GM19467 (cell line): ENCODE results near the gene LRIG1.

Experiments
- ATAC-seq: cut with Tn5 transposase; IDR thresholded peaks from one replicate; pipeline ENCODE4 v1.9.1; 2021; ENCODE audit warnings: mild to moderate bottlenecking, moderate library complexity; ENCODE audit not compliant: unreplicated experiment

Gene LRIG1

DNA sequence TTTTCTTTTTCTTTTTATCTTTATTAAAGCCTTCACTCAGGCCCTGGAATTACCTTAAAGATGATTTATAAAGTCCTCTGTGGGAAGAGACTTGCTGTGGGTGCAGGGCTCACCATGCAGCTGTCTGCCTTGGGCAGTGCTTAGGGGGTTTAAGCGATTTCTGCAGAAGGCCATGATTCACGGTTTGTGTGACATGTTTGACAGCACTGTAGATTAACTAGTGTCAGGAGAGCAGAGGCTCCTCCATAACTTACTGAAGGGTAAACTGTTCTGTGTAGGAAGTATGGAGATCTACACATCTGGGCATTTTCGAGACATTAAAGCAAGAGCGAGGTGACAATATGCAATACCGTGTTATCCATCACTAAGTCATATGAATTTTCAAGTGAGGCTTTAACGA is 137.7 kb downstream of the LRIG1 start:
- ATAC-seq, result no peak

DNA sequence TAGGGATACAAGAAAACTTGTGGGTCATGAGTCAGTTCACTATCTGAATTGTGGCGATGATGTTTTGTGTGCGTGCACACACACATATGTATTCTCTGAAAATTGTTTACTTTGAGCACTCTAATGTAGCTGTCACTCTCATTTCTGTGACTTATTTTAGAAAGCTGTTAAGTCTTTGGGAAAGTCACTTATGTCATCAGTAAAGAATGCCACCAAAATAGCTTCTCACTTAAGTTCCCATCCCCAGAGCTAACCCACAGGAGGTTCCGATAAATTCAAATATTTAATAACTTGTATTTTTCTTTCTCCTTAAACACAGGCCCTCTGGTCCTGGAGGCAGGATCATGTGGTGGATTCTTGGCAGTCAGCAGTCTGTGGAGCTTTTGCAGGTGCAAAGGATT is 138.3 kb downstream of the LRIG1 start:
- no peak for ATAC-seq

DNA sequence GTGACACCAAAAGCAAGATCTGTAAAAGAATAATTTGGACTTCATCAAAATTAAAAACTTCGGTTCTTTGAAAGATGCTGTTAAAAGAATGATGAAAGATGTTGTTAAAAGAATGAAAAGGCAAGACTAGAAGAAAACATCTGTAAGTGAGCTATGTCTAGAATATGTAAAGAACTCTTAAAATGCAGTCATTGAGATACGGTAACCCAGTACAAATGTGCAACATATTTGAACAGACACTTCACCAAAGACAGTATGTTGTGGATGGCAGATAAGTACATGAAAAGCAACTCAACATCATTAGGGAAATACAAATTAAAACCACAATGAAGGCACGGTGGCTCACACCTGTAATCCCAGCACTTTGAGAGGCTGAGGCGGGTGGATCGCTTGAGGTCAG is 139.5 kb downstream of the LRIG1 start:
- ATAC-seq, result no peak

DNA sequence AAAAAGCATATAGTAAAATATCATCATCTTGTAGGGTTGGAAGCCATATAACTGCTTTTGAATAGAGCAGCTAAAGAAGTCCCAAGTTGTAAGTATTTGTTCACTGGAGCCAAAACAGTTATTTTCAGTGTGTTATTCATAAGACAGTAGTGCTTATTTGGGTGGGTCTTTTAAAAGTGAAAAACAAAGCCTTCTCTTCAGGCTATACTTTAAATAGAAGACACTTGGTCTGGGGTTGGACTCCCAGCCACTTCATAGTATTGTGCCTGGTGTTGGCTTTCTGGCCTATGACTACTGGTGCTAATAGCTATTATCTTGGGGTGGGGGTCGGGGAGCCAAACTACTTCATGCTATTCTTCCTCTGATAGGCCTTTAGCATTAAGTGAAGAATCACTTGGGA is 144.8 kb downstream of the LRIG1 start:
- no peak for ATAC-seq

DNA sequence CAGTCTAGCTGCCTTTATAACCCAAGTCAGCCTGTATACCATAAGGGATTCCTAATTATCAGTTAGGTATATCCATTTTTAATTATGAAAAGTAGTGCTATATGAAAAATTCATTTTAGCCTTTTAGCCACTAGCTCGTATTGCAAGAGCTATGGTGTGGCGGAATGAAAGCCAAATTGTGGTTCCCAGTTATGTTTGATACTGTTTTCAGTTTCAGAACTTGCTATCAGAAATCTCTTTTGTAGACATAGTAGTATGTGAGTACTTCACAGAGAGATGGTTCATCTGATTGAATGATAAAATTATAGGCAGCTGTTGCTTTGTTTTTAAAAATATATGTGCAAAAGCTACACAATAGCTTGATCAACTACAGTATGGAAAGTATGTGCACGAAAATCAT is 145.4 kb downstream of the LRIG1 start:
- no peak for ATAC-seq

DNA sequence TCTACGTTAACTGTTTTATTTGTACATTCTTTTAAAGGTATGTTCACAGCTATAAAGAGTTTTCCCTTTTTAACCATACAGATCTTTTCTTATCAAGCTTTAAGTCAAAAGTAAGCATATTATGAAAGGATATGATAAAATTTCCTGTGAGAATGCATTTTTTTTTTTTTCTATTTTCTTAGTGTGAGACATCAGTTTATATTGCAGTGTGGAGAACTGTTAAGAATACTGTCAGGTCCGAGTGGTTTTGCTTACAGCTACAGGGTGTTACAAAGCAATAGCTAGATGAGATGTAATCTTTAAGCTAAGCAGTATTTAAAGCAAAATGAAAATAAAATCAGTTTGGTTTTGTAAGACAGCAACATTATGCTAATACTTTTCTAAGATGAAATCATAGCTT is 146.8 kb downstream of the LRIG1 start:
- no peak for ATAC-seq

DNA sequence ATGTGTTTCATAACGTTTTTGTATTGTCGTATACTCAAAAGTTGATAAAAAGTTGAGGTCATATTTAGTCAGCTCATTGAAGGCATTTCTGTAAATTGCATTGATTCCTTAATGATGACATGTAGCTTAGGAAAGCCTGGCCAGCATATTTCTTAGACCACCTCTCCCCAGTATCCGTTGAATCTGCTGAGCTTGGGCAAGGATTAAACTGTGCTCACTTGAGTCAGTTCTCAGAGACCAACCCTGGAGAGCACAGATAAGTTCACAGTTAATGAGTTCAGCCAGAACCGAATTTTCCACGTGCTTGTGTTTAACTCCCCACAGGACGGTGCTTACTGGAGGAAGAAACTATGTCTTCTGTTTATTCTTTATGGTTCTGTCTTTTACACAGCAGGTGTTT is 147.3 kb downstream of the LRIG1 start:
- no peak for ATAC-seq

DNA sequence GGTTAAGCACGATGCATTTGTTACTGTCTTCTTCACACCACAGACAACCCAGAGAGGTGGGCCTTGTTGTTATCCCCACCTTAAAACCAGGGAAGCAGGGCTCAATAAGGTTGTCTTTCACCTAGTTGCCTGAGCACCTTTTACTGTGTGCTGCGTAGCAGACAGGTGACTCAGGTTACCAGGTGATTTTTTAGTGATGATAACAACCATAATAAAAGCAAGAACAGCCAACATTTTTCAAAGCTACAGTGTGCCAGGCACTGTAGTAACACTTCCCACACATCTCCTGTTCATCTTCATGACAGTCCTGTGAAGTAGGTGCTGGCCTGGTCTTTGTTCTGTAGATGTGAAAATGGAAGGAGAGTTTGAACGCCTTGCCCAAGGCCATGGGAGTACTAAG is 147.8 kb downstream of the LRIG1 start:
- no peak for ATAC-seq

DNA sequence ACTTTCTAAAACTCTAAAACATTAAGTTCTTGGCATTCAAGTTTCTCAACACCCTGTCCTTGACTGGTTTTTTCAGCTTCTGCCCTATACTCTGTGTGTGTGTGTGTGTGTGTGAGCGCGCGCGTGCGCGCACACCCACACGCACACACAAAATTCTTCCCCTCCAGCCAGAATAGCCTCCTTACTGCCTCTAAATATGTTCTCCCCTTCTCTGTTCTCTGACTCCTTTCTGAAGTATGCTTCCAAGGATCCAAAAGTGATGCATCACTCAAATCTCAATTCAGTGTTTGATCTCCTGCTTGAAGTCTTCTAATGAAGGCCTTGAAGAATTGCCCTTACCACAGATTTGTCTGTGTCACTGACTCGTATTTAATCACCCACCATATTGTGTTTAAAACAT is 150.2 kb downstream of the LRIG1 start:
- ATAC-seq, result no peak

DNA sequence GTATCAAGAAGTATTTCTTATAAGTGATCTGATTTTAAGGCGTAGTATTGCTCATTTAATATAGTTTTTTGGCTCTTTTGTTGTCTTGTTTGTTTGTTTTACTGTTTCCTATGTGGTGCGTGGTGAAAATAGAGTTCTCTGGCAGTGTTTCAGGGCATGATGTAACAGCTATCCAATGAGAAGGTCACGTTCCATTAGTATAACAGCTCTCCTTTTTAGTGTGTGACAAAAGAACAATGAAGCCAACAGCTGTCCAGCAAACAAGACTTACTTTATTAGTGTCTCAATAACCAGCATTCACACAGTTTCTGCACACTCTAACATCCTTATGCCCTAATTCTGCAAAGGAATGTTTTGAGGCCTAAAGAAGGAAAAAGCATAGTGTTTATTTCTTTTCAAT is 152.1 kb downstream of the LRIG1 start:
- no peak for ATAC-seq

DNA sequence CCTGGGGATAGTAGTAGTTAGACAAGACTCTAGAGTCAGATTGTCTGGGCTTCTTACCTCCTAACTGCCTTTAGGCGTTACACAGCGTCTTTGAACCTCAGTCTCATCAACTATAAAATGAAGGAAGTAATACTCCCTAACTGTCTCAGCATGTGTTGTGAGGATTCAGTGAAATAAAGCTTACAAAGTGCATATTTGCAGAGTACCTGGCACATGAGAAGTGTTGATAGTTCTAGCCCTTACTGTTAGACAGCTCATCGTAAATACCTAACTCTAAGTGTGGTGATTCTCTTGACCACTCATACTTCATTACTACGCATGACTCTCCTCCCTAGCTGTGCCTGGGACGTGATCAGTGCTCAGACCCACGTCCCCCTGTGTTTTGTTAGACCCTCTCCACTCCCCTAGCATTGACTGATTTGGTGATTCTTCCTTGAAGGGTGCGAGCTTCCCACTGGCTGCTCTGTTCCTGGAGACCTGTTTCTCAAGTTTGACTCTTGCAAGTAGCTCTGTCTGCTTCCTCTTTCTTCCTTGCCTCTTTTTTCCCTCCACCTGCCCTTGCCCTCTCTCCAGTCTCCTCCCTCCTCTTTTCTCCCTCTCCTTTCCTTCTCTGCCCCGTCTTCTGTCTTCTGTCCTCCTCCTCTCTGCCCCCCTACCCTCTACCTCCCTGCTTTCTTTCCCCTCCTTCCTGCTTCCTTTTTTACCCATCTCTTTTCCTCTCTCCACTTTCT is 155.8 kb downstream of the LRIG1 start:
- no peak for ATAC-seq

DNA sequence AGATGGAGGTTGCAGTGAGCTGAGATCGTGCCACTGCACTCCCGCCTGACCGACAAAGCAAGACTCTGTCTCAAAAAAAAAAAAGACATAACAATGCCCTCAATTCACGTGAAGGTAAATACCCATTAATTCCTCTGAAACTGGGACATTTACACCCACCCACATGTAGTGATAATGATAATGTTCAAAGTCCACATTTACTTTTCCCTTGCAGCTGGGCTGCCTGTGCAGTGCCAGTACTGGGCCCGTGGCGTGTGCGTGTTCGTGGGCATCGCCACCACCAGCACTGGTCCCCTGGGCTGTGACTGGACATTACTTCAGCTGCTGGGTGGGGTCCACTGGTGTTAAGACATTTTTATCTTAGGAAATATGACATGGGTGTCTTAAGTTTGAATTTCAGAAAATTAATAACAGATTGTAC is 156.4 kb downstream of the LRIG1 start:
- no peak for ATAC-seq

DNA sequence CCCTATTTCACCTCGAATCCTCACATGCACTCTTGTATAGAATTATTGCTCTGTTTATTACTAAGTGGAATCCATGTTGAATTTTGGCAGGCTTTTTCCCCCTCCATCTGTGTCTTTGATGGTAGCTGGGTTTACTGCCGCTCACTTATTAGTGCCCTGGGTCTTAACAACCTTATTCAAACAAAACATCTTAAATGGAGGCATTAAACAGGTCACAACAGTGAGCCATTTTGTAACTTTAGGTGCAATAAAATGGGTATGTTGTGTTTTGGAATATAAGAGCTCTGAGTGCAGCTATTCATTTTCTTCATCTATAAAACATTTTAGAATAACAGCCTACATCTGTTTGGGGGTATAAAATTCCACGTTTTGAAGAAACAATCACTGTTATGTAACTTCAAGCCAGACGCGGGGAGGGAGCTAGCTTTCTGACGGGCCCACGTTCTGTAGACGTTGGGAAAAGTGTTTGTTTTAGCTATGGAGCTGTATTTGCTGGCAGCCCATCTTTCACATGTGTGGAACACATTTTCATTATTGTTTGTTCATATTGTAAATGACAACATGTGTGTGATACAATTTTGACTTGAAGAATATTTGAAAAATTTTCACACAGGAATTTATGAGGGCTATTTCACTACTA is 158.0 kb downstream of the LRIG1 start:
- no peak for ATAC-seq

DNA sequence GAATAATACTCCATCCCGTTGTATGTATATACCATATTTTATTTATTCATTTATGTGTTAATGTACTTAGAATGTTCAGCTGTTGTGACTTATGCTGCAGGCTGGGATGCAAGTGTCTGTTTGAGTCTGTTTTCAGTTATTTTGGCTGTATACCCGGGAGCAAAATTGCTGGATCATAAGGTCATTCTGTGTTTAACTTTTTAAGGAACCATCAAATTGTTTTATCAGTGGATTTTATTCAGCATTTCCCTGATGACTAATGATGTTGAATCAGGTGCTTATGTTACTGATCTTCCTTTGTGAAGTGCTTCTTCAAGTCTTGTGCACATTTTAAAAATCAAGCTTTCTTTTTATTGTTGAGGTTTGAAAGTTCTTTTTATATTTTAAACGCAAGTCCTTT is 161.9 kb downstream of the LRIG1 start:
- no peak for ATAC-seq

DNA sequence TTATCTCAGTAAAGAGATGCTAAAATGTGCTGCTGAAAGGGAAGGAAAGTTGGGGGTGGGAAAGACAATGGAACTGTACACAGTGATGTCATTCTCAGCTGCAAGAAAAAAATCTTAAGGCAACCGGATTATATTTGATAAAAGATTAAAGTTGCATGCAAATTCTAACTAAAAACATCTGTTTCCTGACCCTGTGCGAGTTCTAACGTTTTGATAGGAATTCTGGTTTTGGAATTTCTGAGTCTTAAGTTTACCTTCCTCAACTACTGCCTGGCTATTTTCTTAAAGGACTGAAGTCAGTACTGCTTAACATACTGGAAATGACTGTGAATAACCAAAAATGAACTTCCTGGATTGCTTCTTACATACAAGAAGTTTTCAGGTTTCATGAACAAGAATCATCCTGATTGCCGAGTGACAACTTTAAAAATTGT is 164.5 kb downstream of the LRIG1 start:
- no peak for ATAC-seq

DNA sequence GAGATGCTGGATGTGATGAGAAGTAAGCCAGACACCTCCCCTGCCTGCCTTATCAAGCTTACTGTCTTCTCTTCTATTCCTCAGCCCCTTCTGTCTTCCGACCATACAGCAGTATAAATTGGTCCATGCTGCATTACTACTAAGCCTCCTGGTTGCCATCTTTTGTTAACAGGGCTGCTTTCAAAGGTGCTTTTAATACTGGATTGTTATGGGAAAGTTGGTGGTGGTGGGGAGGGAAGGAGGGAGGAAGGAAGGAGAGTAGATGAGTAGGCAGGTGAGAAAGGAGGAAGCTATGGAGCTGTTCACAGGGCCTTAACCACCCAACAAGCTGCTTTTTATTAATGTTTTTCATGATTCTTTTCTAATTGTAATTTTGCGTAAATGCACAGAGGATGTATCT is 165.2 kb downstream of the LRIG1 start:
- no peak for ATAC-seq
